HL-60 (cell line): Measurements from ENCODE around the gene MIOX.

Experiments used
- DNase-seq, 2 experiments: peaks; one replicate each; pipeline ENCODE4 v3.0.0-alpha.2; 2010 to 2020; ENCODE audit warnings: low read depth in 1 of 2, low spot score in 1 of 2
- H3K27ac ChIP-seq: fragments of 250-450 bp; sonication (Bioruptor Pico); replicated peaks from 2 replicates; pipeline ENCODE4 v1.5.1; 2020; ENCODE audit warnings: mild to moderate bottlenecking, moderate library complexity
- H3K27me3 ChIP-seq: fragments of 250-450 bp; sonication (Bioruptor Pico); 2 replicates; pipeline ENCODE4 v1.5.1; 2021; ENCODE audit warnings: mild to moderate bottlenecking, moderate library complexity; ENCODE audit not compliant: insufficient read depth, poor library complexity, severe bottlenecking
- H3K4me3 ChIP-seq: replicated peaks from 2 replicates; pipeline ENCODE4 v1.5.1; 2011; ENCODE audit warnings: mild to moderate bottlenecking, control low read depth, low read length; ENCODE audit not compliant: insufficient read depth
- GABPA ChIP-seq: IDR thresholded peaks from 2 replicates; pipeline ENCODE4 v1.6.1; 2012; ENCODE audit warnings: low read depth
- POLR2AphosphoS5 ChIP-seq: IDR thresholded peaks from 2 replicates; pipeline ENCODE4 v1.6.1; 2012; ENCODE audit warnings: low read depth
- SPI1 ChIP-seq: IDR thresholded peaks from 2 replicates; pipeline ENCODE4 v1.6.1; 2012; ENCODE audit warnings: low read depth, mild to moderate bottlenecking, borderline replicate concordance
- TF ChIP-seq, protein P1 (sequence below): IDR thresholded peaks from 2 replicates; pipeline ENCODE4 v1.6.1; 2012; ENCODE audit warnings: low read depth; ENCODE audit not compliant: insufficient replicate concordance
- TF ChIP-seq, protein P2 (sequence below): IDR thresholded peaks from one replicate; pipeline ENCODE4 v1.5.1; 2011; ENCODE audit warnings: low read length, control low read depth, inconsistent platforms; ENCODE audit not compliant: insufficient read depth

The MIOX gene

DNA sequence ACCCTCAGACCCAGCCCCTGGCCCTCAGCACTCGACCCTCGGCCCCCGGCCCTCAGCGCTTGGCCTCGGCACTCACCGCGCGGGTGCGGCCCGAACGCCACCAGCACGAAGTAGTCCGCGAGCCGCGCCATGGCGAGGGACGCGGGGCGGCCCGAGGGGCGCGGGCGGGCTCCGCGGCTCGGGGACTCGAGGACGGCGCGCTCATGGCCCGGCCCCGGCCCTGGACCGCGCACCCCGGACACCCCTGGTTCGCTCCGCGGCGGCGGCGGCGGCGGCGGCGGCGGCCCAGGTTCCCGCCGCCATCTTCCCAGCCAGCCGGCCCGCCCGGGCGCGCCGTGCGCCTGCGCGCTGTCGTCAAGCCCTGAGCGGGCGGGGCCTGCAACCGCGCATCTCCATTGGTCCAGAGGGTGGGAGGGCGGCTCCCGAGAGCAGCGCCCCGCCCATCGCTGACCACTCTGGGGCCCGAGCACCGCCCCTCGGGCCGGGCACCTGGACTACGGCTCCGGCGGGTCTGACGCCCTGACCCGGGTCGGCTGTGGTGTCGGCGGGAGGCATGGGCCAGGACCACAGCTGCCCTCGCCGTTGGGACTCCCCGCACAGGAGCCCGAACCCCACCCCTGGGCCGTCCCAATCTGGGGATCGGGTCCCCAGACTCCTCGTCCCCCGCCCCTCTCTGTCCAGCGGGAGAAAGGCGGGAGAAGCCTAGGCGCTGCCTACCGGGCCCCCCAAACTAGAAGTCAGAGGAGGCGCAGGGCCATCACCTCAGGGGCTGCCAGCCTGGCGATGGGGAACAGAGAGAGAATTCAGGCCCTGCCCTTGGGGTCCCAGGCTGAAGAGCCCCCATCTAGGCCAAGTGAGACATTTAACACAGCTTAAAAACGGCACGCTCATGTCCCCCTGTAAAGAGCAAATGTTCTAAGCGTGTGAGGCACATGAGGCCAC is 11.7 kb upstream of the MIOX start, which contains the start of gene SBF1:
Gene SBF1, minus strand, starts transcription at position 326 of the 942 bp plus-strand sequence. Its CDS starts 195 bp downstream, at position 131.
- TF ChIP-seq GABPA (no peak), POLR2AphosphoS5 (no peak), SPI1 (no peak)
- TF ChIP-seq, protein P1, sequence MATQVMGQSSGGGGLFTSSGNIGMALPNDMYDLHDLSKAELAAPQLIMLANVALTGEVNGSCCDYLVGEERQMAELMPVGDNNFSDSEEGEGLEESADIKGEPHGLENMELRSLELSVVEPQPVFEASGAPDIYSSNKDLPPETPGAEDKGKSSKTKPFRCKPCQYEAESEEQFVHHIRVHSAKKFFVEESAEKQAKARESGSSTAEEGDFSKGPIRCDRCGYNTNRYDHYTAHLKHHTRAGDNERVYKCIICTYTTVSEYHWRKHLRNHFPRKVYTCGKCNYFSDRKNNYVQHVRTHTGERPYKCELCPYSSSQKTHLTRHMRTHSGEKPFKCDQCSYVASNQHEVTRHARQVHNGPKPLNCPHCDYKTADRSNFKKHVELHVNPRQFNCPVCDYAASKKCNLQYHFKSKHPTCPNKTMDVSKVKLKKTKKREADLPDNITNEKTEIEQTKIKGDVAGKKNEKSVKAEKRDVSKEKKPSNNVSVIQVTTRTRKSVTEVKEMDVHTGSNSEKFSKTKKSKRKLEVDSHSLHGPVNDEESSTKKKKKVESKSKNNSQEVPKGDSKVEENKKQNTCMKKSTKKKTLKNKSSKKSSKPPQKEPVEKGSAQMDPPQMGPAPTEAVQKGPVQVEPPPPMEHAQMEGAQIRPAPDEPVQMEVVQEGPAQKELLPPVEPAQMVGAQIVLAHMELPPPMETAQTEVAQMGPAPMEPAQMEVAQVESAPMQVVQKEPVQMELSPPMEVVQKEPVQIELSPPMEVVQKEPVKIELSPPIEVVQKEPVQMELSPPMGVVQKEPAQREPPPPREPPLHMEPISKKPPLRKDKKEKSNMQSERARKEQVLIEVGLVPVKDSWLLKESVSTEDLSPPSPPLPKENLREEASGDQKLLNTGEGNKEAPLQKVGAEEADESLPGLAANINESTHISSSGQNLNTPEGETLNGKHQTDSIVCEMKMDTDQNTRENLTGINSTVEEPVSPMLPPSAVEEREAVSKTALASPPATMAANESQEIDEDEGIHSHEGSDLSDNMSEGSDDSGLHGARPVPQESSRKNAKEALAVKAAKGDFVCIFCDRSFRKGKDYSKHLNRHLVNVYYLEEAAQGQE = no peak
- TF ChIP-seq, protein P2, sequence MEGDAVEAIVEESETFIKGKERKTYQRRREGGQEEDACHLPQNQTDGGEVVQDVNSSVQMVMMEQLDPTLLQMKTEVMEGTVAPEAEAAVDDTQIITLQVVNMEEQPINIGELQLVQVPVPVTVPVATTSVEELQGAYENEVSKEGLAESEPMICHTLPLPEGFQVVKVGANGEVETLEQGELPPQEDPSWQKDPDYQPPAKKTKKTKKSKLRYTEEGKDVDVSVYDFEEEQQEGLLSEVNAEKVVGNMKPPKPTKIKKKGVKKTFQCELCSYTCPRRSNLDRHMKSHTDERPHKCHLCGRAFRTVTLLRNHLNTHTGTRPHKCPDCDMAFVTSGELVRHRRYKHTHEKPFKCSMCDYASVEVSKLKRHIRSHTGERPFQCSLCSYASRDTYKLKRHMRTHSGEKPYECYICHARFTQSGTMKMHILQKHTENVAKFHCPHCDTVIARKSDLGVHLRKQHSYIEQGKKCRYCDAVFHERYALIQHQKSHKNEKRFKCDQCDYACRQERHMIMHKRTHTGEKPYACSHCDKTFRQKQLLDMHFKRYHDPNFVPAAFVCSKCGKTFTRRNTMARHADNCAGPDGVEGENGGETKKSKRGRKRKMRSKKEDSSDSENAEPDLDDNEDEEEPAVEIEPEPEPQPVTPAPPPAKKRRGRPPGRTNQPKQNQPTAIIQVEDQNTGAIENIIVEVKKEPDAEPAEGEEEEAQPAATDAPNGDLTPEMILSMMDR = no peak
- H3K27ac ChIP-seq = peak within 1 kb of the TSS; percentile 47
- peak within 1 kb of the TSS; percentile 64 for H3K4me3 ChIP-seq
- DNase-seq = peak; percentile 75 to 81
- H3K27me3 ChIP-seq = peaks cover 9% of the 10 kb centered on the region

DNA sequence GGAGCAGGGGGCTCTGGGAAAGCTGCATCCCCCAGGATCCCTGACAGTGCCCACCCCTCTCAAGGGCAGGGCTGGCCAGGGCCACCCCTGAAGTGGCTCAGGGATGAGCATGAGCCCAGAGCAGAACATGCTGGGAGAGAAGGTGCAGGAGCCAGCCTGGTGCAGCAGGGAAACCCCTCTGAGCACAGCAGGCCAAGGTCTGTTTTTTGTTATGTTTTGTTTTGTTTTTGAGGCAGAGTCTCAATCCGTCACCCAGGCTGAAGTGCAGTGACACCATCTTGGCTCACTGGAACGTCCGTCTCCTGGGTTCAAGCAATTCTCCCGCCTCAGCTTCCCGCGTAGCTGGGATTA is 11.0 kb upstream of the MIOX start:
- Histone ChIP-seq H3K4me3 (no peak overlapping the region), H3K27me3 (peaks cover 14% of the 10 kb centered on the region), H3K27ac (no peak overlapping the region)
- DNase-seq = no peak
- TF ChIP-seq POLR2AphosphoS5 (no peak), GABPA (no peak), SPI1 (no peak)
- TF ChIP-seq, protein P1 = no peak
- TF ChIP-seq, protein P2 = no peak

DNA sequence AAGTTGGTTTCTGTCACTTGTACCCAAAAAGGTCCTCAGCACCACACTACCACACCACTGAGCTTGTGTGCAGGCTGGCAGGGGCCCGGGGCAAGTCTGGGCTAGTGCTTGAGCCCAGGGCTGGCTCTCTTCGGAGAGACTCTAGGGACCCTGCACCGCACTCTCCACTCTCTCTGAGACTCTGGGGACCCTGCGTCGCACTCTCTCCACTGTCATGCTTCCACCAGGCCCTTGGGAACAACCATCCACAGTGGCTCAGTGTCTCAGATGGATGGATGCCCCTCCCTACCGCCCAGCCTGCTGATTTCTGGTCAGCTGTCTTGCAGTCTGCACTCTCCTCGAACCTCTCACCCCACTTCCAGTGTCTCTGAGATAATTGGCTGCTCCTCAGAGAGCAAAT is 9.8 kb upstream of the MIOX start:
- no peak for DNase-seq
- TF ChIP-seq, protein P2 = no peak
- TF ChIP-seq POLR2AphosphoS5 (no peak), GABPA (no peak), SPI1 (no peak)
- TF ChIP-seq, protein P1 = no peak
- no peak overlapping the region for H3K4me3 ChIP-seq
- peaks cover 21% of the 10 kb centered on the region for H3K27me3 ChIP-seq
- H3K27ac ChIP-seq = no peak overlapping the region
